ENCODE results near the gene TUG1.

The TUG1 gene

GRCh38 chr22:31019191-31019930, 50.3 kb downstream of the TUG1 start:
- DNase-seq, result no peak

- DNase-seq, result no peak
Observed at GRCh38 chr22:31020334-31020733, 51.3 kb downstream of the TUG1 start.

GRCh38 chr22:31022516-31022915, 53.5 kb downstream of the TUG1 start:
- DNase-seq, result no peak
